ENCODE data around the gene BROX.
"Not testable (repeated sequence)": the region's sequence is repeated elsewhere in the genome, so short reads cannot be mapped to it uniquely, and the experiment has no call there.

BROX gene, protein sequence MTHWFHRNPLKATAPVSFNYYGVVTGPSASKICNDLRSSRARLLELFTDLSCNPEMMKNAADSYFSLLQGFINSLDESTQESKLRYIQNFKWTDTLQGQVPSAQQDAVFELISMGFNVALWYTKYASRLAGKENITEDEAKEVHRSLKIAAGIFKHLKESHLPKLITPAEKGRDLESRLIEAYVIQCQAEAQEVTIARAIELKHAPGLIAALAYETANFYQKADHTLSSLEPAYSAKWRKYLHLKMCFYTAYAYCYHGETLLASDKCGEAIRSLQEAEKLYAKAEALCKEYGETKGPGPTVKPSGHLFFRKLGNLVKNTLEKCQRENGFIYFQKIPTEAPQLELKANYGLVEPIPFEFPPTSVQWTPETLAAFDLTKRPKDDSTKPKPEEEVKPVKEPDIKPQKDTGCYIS

DNA sequence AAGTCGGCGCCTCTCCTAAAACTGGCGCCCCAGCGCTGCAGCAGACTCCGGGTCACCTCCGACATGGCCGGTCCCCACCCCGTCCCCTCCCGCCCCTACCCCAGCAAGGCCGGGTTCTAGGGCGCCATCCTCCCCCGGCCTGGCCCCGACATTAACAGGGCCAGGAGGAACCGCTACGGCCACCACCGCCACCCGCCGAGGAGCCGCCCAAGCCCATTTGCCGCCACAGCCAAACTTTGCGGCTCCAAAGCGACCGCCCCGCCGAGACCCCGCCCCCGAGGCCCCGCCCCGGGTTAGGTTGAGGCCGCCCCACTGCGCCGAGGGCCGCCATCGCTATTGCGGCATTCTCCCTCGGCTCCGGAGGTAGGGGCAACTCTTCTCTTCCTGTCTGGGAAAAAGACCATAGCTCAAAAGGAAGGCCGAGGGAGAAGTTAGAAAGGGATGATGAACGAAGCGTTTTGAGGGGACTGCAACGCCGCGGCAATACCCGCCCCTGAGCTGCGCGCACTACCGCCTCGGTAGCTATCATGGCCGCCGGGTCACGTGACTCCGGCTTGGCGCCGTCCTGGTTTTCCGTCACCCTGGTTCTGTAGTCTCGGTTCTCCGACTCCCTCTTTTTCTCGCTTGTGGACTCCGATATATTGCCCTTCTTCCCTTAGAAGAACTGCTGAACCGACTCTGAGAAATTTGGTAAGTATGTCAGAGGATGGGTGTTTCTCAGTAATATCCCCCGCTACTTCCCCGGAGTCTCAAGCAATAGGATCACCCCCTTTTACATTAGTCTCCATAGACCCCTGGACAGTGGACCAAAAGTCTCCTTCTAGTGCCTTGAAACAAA is at the start of gene BROX, which contains the start of gene AIDA:
Gene BROX, plus strand, starts transcription at position 312 of the 838 bp plus-strand sequence. CDS start 3,136 bp downstream, outside the sequence.
Gene AIDA, minus strand, starts transcription at position 239 of the 838 bp plus-strand sequence. Its CDS starts 174 bp downstream, at position 65.
- peak; percentile 94 for DNase-seq

GRCh38 chr1:222663431-222663934 is 48.9 kb upstream of the BROX start:
- DNase-seq = no peak

DNA sequence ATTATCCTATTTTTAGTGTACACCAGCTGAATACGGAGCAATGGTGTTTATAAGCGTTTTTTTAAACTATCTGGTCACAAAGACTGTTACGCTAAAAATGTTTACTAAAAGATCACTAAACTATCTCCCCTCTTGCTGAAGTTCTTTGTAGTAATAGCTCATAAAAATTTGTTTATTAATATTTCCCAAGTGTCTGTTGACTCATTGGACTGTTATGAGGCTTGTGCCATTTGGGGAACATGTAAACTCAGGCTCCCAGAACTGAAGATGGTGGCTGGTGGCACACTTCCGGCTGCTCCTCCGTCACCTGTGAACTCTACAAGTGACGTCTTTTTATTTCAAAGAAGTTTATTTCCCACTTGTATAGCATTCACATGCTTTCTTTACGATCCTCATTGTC is 46.4 kb upstream of the BROX start:
- DNase-seq = no peak

- not testable (repeated sequence) for DNase-seq
Measured at GRCh38 chr1:222668184-222668583, 44.2 kb upstream of the BROX start.

GRCh38 chr1:222669107-222669506 is 43.3 kb upstream of the BROX start:
- not testable (repeated sequence) for DNase-seq

- no peak for DNase-seq
Measured at GRCh38 chr1:222670110-222670509, 42.3 kb upstream of the BROX start.

- DNase-seq = no peak
Measured at GRCh38 chr1:222680080-222680479, 32.3 kb upstream of the BROX start.

DNA sequence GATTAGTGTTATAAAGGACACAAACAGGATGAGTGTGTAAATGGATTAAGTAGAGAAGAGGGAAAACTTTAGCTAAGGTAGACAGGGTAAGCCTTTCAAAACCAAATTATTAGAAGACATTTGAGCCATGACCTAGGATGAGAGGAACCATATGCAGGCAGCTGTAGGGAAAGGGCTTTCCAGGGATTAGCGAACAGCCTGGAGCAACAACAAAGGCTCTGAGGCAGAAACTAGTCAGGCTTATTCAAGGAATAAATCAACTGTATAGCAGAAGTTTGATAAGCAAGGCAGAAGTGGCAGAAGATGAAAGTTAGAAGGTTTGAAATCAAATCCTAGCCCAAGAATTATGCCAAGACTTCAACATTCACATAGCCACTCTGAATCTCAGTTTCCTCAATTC is 21.3 kb upstream of the BROX start:
- no peak for DNase-seq

DNA sequence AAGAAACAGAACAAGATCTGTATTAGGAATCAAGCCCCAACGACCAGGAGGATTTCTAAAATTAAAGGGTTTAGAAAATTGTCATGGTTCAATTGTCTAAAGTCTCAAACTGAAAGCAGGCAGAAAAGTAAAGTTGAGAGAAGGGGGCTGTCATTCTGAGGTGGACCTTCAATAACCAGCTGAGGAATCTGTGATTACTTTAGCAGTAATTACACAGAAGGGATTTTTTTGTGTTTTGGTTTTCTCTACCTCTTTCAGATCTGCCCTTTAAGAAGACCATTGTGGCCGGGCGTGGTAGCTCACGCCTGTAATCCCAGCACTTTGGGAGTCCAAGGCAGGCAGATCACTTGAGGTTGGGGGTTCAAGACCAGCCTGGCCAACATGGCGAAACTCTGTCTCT is 17.4 kb upstream of the BROX start:
- DNase-seq = no peak

DNA sequence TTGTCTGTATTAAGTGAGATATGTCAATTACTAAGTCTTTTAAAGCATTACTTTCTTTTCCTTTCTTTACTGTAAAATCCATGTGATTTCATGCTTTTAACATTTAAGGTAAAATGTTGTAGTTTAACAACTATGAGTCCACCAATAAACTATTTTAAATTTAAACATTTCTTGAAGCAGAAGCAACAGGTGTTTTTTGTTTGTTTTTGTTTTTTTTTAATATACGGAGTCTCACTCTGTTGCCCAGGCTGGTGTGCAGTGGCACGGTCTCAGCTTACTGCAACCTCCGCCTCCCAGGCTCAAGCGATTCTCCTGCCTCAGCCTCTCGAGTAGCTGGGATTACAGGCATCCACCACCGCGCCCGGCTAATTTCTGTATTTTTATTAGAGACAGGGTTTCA is 15.6 kb upstream of the BROX start:
- no peak for DNase-seq

GRCh38 chr1:222697203-222697602 is 15.2 kb upstream of the BROX start:
- DNase-seq = no peak

- DNase-seq = no peak
Measured at GRCh38 chr1:222697826-222698225, 14.5 kb upstream of the BROX start.

GRCh38 chr1:222702210-222702609 is 10.2 kb upstream of the BROX start:
- no peak for DNase-seq

- DNase-seq = no peak
Measured at GRCh38 chr1:222704260-222704659, 8.1 kb upstream of the BROX start.

- no peak for DNase-seq
Measured at GRCh38 chr1:222706815-222707214, 5.5 kb upstream of the BROX start.

DNA sequence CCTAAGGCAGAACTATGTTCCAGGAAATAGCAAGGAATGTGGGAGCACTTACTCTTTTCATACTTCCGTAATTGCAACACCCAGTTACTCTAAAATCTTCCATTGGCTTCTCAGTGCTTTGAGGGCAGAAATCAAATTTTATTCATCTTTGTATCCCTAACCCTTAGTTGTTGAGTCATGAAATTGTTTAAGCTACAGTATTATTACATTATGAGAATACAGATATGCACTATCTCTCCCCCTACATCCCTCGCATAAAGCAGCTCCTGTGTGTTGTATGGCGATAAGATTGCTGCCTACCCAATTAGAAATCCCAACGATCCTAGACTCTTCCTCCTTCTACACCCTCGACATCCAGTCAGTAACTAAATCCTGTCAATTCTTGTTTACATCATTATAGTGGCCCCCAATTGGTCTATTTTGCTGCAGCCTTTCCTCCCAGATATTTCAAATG is 2.6 kb upstream of the BROX start:
- DNase-seq = no peak

DNA sequence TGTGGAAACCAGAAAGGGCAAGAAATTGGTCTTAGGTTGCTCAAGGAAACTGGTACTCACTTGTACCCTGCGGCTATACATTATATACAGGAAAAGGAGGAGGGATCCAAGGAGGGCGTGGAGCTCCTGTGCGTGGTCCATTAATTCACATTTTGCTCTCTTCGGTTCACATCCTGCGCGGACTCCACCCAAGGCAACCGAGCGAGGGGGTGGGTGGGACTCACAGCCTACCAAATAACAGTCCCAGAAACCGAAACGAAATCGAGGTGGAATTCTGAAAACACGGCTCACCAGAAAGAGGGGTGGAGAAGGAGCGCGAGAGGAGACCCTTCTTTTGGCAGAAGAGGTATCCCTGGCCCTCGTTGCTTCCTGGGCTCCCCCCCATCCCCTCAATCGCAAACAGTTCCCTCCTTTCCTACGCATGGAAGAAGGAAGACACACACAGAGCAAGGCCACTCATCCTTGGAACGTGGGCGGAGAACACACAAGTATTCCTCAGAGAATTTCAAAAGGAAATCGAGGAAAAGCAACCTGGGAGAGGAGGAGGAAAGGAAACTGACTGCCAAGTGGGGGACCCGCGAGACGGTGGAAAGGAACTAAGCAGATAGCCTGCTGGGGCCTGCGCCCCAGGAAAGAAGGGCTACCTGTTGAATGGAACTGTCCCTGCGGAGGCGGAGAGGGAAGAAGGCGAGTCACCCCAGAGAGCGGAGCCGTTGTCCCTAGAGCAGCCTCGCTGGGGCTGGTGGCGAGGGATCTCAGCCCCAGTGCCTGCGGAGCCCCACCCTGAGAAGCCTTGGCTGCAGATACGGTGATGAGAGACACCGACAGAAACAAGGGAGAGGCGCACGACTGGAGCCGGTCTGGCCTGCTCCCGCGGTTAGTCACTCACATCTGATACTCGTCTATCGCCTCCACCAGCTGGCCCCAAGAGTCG is 778 bp upstream of the BROX start:
- peak; percentile 74 for DNase-seq

- DNase-seq = peak; percentile 95
Measured at GRCh38 chr1:222713091-222713961, 962 bp downstream of the BROX start.

DNA sequence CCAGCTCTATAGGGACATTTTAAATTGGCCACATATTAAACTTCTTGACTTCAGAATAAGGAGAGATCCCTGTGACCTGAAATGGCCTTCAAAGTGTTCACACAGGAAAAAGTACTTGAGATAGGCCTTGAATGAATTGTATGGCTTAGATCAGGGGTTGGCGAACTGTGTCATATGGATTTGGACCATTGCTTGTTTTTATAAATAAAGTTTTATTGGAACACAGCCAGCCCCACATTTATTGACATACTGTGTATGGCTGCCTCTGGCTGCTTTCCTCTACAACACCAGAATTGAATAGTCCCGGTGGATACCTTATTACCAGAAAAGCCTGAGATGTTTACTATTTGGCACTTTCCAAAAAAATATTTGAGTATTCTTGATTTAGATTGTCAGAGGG is 4.0 kb downstream of the BROX start:
- DNase-seq = no peak

DNA sequence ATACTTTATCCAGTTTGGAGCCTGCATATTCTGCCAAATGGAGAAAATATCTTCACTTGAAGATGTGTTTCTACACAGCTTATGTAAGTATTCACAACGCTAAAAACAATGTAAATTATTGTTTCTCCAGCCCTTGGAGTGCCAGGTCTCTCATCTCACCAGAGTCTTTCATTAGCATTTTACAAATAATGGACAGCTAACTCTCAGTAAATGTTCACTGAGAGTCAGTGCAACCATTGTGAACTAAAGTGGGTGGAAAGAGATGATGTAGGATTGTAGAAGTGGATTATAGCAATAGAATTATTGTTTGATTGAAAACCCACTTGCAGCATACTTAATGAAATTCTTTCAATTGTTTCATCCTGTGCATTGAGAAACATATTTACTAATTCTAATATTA is 16.4 kb downstream of the BROX start:
- DNase-seq = no peak

GRCh38 chr1:222730866-222731265 is 18.5 kb downstream of the BROX start:
- DNase-seq = no peak

Measured in CD4-positive, alpha-beta T cell treated with Interleukin-10 for 1 hour (primary cell).